ENCODE measurements around the gene P2RY8. TPM values are rescaled to one million over a fixed set of nuclear protein-coding genes. Genes with fewer than 3 reads are reported as not detected.

P2RY8 gene
- total and polyA plus RNA-seq, 10 of the 15 experiments (the other 5 are each of a cell fraction or from before 2014, with no cell fraction given): 2.0 to 64.4 (median 36.5) TPM

GRCh38 chrX:1537031-1537715, at the start of gene P2RY8 (continued):
- TF ChIP-seq ZBTB4 (CRISPR knock-in tag; IDR thresholded peaks at IDR 0.05): no peak
- no peak for TF ChIP-seq RELA (IDR thresholded peaks at IDR 0.05; ENCODE audit: borderline replicate concordance, partially characterized antibody)
- no peak for TF ChIP-seq MYC (IDR thresholded peaks at IDR 0.05; ENCODE audit: insufficient read depth, insufficient read length, insufficient replicate concordance, low read length, severe bottlenecking)
- no peak for TF ChIP-seq PAX8 (IDR thresholded peaks at IDR 0.05)
- no peak for TF ChIP-seq BRCA1 (IDR thresholded peaks at IDR 0.05; ENCODE audit: low read depth, low read length)
- no peak for TF ChIP-seq SRF (IDR thresholded peaks at IDR 0.05; ENCODE audit: low read depth in 2 of 2, low read length in 2 of 2)
- no peak for TF ChIP-seq E2F4 (IDR thresholded peaks at IDR 0.05; ENCODE audit: low read depth, low read length)
- no peak for TF ChIP-seq JUND (IDR thresholded peaks at IDR 0.05; ENCODE audit: low read depth, low read length)
- no peak for TF ChIP-seq USF2 (IDR thresholded peaks at IDR 0.05; ENCODE audit: borderline replicate concordance, low read depth, low read length)
- TF ChIP-seq CHD2 (IDR thresholded peaks at IDR 0.05; ENCODE audit: borderline replicate concordance, low read depth, low read length): peak; percentile 13; the same call in 1 of the 2 replicates
- no peak for TF ChIP-seq CBX5 (IDR thresholded peaks at IDR 0.05; ENCODE audit: low read depth)
- TF ChIP-seq GATAD2B (conservative IDR thresholded peaks at IDR 0.05; ENCODE audit: low read depth): peak; percentile 42
- peak; percentile 50; the same call in 1 of the 2 replicates for TF ChIP-seq NBN (IDR thresholded peaks at IDR 0.05)
- no peak for TF ChIP-seq PKNOX1 (IDR thresholded peaks at IDR 0.05)
- 0 out of 2 replicates have a peak, but pooled peaks have one; percentile 13 for TF ChIP-seq CBFB (IDR thresholded peaks at IDR 0.05; ENCODE audit: low read depth)
- peak; percentile 85; the same call in 1 of the 2 replicates for TF ChIP-seq LARP7 (IDR thresholded peaks at IDR 0.05)
- peak in 1 of 2 experiments; percentile 71; a peak in 1 of 4 replicates for TF ChIP-seq ETV6 (conservative IDR thresholded peaks at IDR 0.05 in 1 of 2, IDR thresholded peaks at IDR 0.05 in 1 of 2; ENCODE audit: borderline replicate concordance in 1 of 2, low read depth in 1 of 2)
- no peak for TF ChIP-seq E2F8 (IDR thresholded peaks at IDR 0.05; ENCODE audit: low read depth, partially characterized antibody)
- no peak for TF ChIP-seq MTA2 (IDR thresholded peaks at IDR 0.05; ENCODE audit: low read depth)
- TF ChIP-seq CHD1 (IDR thresholded peaks at IDR 0.05; ENCODE audit: low read depth, low read length): no peak
